GM18909 (cell line): ENCODE measurements around the gene ZNF83.
"Not testable (repeated sequence)": the region's sequence is repeated elsewhere in the genome, so short reads cannot be mapped to it uniquely, and the experiment has no call there.

ENCODE experiments used
- ATAC-seq: cut with Tn5 transposase; IDR thresholded peaks from one replicate; pipeline ENCODE4 v1.9.1; 2021; ENCODE audit warnings: mild to moderate bottlenecking; ENCODE audit not compliant: unreplicated experiment, poor library complexity

ZNF83 gene

GRCh38 chr19:52646571-52647217 is 8.5 kb upstream of the ZNF83 start:
- no peak for ATAC-seq

GRCh38 chr19:52640916-52641315 is 2.8 kb upstream of the ZNF83 start:
- no peak for ATAC-seq

- ATAC-seq = no peak
Observed at GRCh38 chr19:52639996-52640395, 1.8 kb upstream of the ZNF83 start.

- no peak for ATAC-seq
Observed at GRCh38 chr19:52638601-52639000, 446 bp upstream of the ZNF83 start.

GRCh38 chr19:52635786-52636570 is 2.2 kb downstream of the ZNF83 start:
- ATAC-seq = no peak

GRCh38 chr19:52627441-52627840 is 10.7 kb downstream of the ZNF83 start:
- ATAC-seq = not testable (repeated sequence)

- no peak for ATAC-seq
Observed at GRCh38 chr19:52626915-52627314, 11.2 kb downstream of the ZNF83 start.

GRCh38 chr19:52622261-52622660 is 15.9 kb downstream of the ZNF83 start:
- ATAC-seq = no peak

- no peak for ATAC-seq
Observed at GRCh38 chr19:52621376-52621775, 16.8 kb downstream of the ZNF83 start.

- no peak for ATAC-seq
Observed at GRCh38 chr19:52613299-52613906, 24.8 kb downstream of the ZNF83 start.

- no peak for ATAC-seq
Observed at GRCh38 chr19:52603558-52604207, 34.5 kb downstream of the ZNF83 start.

GRCh38 chr19:52602941-52603340 is 35.2 kb downstream of the ZNF83 start:
- ATAC-seq = no peak

GRCh38 chr19:52601974-52602366 is 36.2 kb downstream of the ZNF83 start:
- not testable (repeated sequence) for ATAC-seq

GRCh38 chr19:52601025-52601973 is 36.9 kb downstream of the ZNF83 start:
- ATAC-seq = peak; percentile 90

- peak; percentile 29 for ATAC-seq
Observed at GRCh38 chr19:52600639-52601024, 37.5 kb downstream of the ZNF83 start.

GRCh38 chr19:52599241-52599640 is 38.9 kb downstream of the ZNF83 start:
- no peak for ATAC-seq

GRCh38 chr19:52593441-52593840 is 44.7 kb downstream of the ZNF83 start:
- ATAC-seq = not testable (repeated sequence)

- ATAC-seq = no peak
Observed at GRCh38 chr19:52592301-52592700, 45.9 kb downstream of the ZNF83 start.

- ATAC-seq = no peak
Observed at GRCh38 chr19:52590728-52591127, 47.4 kb downstream of the ZNF83 start.

- no peak for ATAC-seq
Observed at GRCh38 chr19:52585604-52586003, 52.6 kb downstream of the ZNF83 start.
